ENCODE data around the gene MVK.

MVK gene

GRCh38 chr12:109638735-109639134 lies 65.1 kb downstream of the MVK start:
- peaks cover 11% of the 10 kb centered on the region for H3K27me3 ChIP-seq
- H3K9me3 ChIP-seq: no peaks in the 10 kb centered on the region
- TF ChIP-seq CTCF (IDR thresholded peaks at IDR 0.05): no peak
- no peaks in the 10 kb centered on the region for H3K36me3 ChIP-seq
- no peak overlapping the region for H3K4me3 ChIP-seq (ENCODE audit: low read depth in 1 of 2, low read length in 1 of 2)
- H3K4me1 ChIP-seq (ENCODE audit: control insufficient read depth in 1 of 2, insufficient read depth in 1 of 2, low read depth in 1 of 2, low read length in 1 of 2): no peaks in the 10 kb centered on the region
- H3K27ac ChIP-seq: no peak overlapping the region

- no peaks in the 10 kb centered on the region for H3K36me3 ChIP-seq
- no peak overlapping the region for H3K4me3 ChIP-seq (ENCODE audit: low read depth in 1 of 2, low read length in 1 of 2)
- no peak overlapping the region for H3K27ac ChIP-seq
- H3K4me1 ChIP-seq (ENCODE audit: control insufficient read depth in 1 of 2, insufficient read depth in 1 of 2, low read depth in 1 of 2, low read length in 1 of 2): no peaks in the 10 kb centered on the region
- peaks cover 11% of the 10 kb centered on the region for H3K27me3 ChIP-seq
- H3K9me3 ChIP-seq: no peaks in the 10 kb centered on the region
- TF ChIP-seq CTCF (IDR thresholded peaks at IDR 0.05): no peak
Observed at GRCh38 chr12:109639151-109639872, 65.7 kb downstream of the MVK start.

DNA sequence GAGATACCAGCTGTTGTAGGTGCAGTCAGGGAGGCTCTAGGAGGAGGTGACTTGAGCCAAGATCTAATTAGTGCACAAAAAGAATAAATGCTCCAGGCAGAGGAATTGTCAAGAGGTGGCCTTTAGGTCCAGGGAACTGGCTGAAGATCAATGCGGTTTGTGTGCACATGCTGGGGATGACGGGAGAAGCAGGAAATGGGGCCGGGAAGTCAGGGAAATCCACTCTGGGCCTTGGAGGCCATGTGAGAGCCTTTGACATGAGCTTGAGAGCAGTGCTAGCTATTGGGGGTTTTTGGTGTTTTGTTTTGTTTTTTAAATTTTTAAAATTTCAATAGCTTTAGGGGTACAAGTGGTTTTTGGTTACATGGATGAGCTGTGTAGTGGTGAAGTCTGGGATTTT lies 67.4 kb downstream of the MVK start:
- no peak for TF ChIP-seq CTCF (IDR thresholded peaks at IDR 0.05)
- H3K27me3 ChIP-seq: peaks cover 15% of the 10 kb centered on the region
- no peaks in the 10 kb centered on the region for H3K4me1 ChIP-seq (ENCODE audit: control insufficient read depth in 1 of 2, insufficient read depth in 1 of 2, low read depth in 1 of 2, low read length in 1 of 2)
- H3K36me3 ChIP-seq: no peaks in the 10 kb centered on the region
- H3K4me3 ChIP-seq (ENCODE audit: low read depth in 1 of 2, low read length in 1 of 2): no peak overlapping the region
- no peak overlapping the region for H3K27ac ChIP-seq
- no peaks in the 10 kb centered on the region for H3K9me3 ChIP-seq

- Histone ChIP-seq H3K4me3 (ENCODE audit: low read depth in 1 of 2, low read length in 1 of 2) (no peak overlapping the region), H3K36me3 (no peaks in the 10 kb centered on the region), H3K27ac (no peak overlapping the region), H3K4me1 (ENCODE audit: control insufficient read depth in 1 of 2, insufficient read depth in 1 of 2, low read depth in 1 of 2, low read length in 1 of 2) (no peaks in the 10 kb centered on the region), H3K27me3 (peaks cover 19% of the 10 kb centered on the region), H3K9me3 (no peaks in the 10 kb centered on the region)
- TF ChIP-seq CTCF (IDR thresholded peaks at IDR 0.05): no peak
Observed at GRCh38 chr12:109641422-109641821, 67.8 kb downstream of the MVK start.

- Histone ChIP-seq H3K4me1 (ENCODE audit: control insufficient read depth in 1 of 2, insufficient read depth in 1 of 2, low read depth in 1 of 2, low read length in 1 of 2) (no peaks in the 10 kb centered on the region), H3K9me3 (no peaks in the 10 kb centered on the region), H3K27ac (no peak overlapping the region), H3K4me3 (ENCODE audit: low read depth in 1 of 2, low read length in 1 of 2) (no peak overlapping the region), H3K36me3 (no peaks in the 10 kb centered on the region), H3K27me3 (peaks cover 19% of the 10 kb centered on the region)
- no peak for TF ChIP-seq CTCF (IDR thresholded peaks at IDR 0.05)
Observed at GRCh38 chr12:109642506-109643132, 69.0 kb downstream of the MVK start.

All from neutrophil (primary cell).